ENCODE results near the gene PRMT7. TPM values are rescaled to one million over a fixed set of nuclear protein-coding genes. Genes with fewer than 3 reads are reported as not detected.

Gene PRMT7
- total and polyA plus RNA-seq, 2 of the 8 experiments (the other 6 are each of a cell fraction or from before 2014, with no cell fraction given) = 48.2 to 49.3 TPM

- TF ChIP-seq CHD7 (IDR thresholded peaks at IDR 0.05; ENCODE audit: insufficient replicate concordance, low read length) (no peak), KDM4A (IDR thresholded peaks at IDR 0.05; ENCODE audit: low read depth, low read length, severe bottlenecking) (no peak), RNF2 (IDR thresholded peaks at IDR 0.05; ENCODE audit: borderline replicate concordance, low read depth, low read length, missing control alignments, poor library complexity, severe bottlenecking) (no peak), TBP (IDR thresholded peaks at IDR 0.05; ENCODE audit: low read depth, low read length) (no peak), MAX (IDR thresholded peaks at IDR 0.05) (no peak), ASH2L (IDR thresholded peaks at IDR 0.05; ENCODE audit: low read length) (no peak), PHF8 (conservative IDR thresholded peaks at IDR 0.05; ENCODE audit: low read depth, low read length) (no peak), KDM1A (IDR thresholded peaks at IDR 0.05; ENCODE audit: borderline replicate concordance, low read length) (no peak), GABPA (IDR thresholded peaks at IDR 0.05; ENCODE audit: borderline replicate concordance, insufficient read depth, low read length) (no peak), ATF3 (IDR thresholded peaks at IDR 0.05; ENCODE audit: insufficient read depth, low read depth, low read length) (no peak)
Observed at GRCh38 chr16:68274441-68274840, 36.4 kb upstream of the PRMT7 start (continued).
